ENCODE results near the gene DNAJC1.

The DNAJC1 gene

GRCh38 chr10:21757185-21757901 is 246.2 kb downstream of the DNAJC1 start:
- DNase-seq = no peak

GRCh38 chr10:21756707-21757106 is 246.8 kb downstream of the DNAJC1 start:
- no peak for DNase-seq

- no peak for DNase-seq
Measured at GRCh38 chr10:21754410-21755011, 249.0 kb downstream of the DNAJC1 start.

GRCh38 chr10:21753497-21754270 is 249.8 kb downstream of the DNAJC1 start:
- no peak for DNase-seq

- DNase-seq = no peak
Measured at GRCh38 chr10:21751341-21752310, 251.9 kb downstream of the DNAJC1 start.

GRCh38 chr10:21750424-21750823 is 253.1 kb downstream of the DNAJC1 start:
- no peak for DNase-seq

- no peak for DNase-seq
Measured at GRCh38 chr10:21749788-21750187, 253.7 kb downstream of the DNAJC1 start.

- no peak for DNase-seq
Measured at GRCh38 chr10:21747809-21748208, 255.7 kb downstream of the DNAJC1 start.

- DNase-seq = no peak
Measured at GRCh38 chr10:21746118-21746517, 257.4 kb downstream of the DNAJC1 start.

GRCh38 chr10:21744223-21744622 is 259.3 kb downstream of the DNAJC1 start:
- no peak for DNase-seq

- DNase-seq = no peak
Measured at GRCh38 chr10:21742740-21743412, 260.7 kb downstream of the DNAJC1 start.

GRCh38 chr10:21740989-21741388 is 262.5 kb downstream of the DNAJC1 start:
- DNase-seq = no peak

- DNase-seq = peak in 1 of 2 donors; percentile 31
Measured at GRCh38 chr10:21737106-21737505, 266.4 kb downstream of the DNAJC1 start.

- DNase-seq = no peak
Measured at GRCh38 chr10:21733710-21734109, 269.8 kb downstream of the DNAJC1 start.

- peak in 1 of 2 donors; percentile 30 for DNase-seq
Measured at GRCh38 chr10:21732067-21732772, 271.3 kb downstream of the DNAJC1 start.

- no peak for DNase-seq
Measured at GRCh38 chr10:21728618-21729017, 274.9 kb downstream of the DNAJC1 start.

- DNase-seq = no peak
Measured at GRCh38 chr10:21727452-21728168, 275.9 kb downstream of the DNAJC1 start.

GRCh38 chr10:21726601-21727225 is 276.8 kb downstream of the DNAJC1 start:
- DNase-seq = no peak

GRCh38 chr10:21724687-21725367 is 278.7 kb downstream of the DNAJC1 start:
- peak in 1 of 2 donors; percentile 90 for DNase-seq
